Measurements from ENCODE around the gene PHLDB1.

Gene PHLDB1

DNA sequence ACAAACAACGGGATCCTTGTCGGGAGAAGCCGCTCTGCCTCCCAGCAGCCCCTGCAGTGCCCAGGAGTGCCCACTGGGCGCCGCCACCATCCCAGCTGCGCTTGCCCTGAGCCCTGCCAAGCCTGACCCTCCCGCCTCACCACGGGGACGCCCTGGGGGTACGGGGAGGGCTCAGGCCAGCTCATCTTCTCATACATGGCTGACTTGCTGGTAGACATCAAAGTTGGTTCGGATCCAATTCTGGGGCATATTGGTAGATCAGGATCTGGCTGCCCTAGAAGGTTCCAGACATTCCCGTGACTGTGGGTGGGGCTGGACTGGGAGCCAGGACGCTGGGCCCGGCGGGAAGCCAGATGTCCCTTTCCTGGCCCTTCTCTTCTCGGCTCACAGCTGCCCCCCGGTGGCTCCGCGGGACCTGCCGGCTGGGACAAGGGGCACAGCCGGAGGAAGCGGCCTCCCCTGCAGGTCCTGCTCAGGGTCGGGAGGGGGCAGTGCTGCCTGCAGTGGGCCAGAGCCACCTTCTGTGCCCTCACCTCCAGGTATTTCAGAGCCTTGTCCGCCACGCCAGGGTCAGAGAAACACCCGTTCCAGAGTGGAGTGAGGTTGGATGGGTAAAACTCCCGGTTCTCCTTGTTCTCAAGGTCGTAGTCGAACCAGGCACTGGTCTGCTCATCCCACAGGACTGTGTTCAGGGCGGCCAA, 82.6 kb downstream of the PHLDB1 start:
- peak; percentile 92 for DNase-seq

DNA sequence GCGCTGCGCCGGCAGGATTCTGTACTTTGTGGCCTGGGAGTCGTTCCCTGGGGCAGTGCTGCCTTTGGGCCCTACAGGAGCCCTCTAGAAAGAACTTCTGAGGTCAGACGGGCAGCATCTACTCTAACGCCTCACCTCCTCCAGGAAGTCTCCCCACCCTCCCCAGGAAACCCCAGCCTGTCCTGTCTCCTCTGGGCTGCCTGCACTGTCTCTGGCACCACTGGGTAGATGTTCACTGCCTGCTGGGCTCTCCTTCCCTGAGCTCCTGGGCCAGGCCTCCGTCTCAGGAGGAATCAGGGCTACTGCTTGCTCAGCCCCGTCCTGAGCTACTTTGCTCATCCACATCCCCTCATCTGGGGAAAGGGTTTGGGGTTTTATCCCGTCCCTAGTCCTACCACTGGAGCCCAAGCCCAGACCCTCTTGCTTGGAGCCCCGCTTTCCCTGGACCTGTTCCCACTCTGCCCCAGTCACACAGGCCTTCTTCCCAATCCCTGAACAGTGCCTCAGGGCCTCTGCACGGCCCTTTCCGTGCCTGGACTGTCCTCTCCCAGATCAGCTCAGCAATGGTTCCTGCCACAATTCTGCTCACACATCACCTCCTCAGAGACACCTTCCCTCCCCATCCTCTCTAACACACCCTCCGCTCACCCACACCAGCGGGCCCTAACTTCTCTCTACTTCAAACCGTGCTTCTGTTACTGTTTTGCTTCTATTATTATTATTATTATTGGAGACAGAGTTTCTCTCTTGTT, 83.3 kb downstream of the PHLDB1 start:
- DNase-seq: no peak

DNA sequence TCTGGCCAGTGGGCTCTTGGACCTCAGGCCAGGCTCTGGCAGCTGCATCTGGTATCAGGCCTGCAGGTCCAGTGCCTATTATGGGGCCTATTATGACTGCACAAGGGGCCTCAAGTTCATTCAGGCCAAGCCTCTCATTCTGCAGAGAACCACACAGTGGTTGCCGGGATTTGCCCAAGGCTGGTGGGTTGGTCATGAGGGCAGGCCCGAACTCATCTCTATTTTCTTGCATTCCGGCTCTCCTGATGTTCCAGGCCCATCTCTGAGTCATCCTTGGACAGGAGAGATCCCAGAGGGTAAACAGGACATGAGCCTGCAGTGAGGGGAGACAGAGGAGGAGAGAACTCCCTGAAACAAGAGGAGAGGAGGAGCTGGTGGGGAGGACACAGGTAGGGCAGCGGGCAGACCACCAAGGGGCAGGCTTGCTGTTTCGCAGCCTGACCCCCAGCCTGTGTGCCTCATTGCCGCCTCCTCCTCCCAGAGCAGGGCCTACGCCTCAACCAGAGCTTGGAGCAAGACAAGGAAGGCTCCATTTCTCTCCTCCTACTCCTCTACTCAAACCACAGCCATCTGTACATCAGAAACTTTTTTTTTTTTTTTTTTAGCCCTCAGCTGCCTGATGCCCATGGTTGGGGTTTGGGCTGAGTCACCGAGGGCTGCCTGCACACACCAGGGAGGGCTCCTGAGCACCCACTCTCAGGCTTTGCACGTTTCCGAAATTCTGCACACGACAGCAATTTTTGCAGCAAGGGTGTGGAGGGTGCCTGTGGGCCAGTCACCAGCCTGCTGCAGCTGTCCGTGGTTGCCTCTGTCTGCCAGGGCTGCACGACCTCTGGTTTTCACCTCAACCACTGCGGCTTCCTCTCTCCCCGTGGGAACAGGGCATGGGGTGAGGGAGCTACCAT, 84.8 kb downstream of the PHLDB1 start:
- DNase-seq: no peak

DNA sequence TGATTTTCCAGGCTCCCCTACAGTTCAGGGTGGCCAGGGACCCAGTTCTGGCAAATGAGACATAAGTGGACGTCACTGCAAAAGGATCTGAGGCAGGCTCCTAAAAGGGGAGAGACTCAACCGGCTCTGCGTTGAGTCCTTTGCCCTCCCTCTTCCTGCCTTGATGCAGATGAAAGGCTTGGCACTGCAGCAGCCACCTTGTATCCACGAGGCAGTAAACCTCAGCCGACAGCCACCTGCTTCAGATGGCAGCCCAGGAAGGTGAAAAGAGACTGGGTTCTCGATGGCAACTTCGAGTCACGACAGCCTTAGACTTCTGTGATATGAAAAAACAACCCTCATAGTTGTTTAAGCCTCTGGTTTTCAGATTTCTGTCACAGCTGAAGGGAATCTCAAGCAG, 86.8 kb downstream of the PHLDB1 start:
- DNase-seq: no peak

DNA sequence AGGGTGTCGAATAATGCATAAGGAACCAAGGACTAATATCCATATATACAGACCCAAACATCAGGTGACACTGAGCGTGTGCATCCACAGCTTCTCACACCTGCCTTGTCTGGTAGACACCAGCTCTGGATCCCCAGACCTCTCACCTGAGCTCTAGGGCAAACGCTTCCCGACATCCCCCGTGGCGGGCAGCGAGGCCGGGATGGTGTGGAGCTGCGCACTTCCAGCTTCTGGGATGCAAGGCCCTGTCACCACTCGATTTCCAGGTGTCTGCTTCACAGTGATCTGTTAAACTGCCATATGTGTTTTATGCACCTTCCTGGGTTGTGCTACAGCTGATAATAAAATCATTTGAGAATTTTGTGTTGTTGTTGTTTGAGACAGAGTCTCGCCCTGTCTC, 87.4 kb downstream of the PHLDB1 start:
- DNase-seq: no peak

DNA sequence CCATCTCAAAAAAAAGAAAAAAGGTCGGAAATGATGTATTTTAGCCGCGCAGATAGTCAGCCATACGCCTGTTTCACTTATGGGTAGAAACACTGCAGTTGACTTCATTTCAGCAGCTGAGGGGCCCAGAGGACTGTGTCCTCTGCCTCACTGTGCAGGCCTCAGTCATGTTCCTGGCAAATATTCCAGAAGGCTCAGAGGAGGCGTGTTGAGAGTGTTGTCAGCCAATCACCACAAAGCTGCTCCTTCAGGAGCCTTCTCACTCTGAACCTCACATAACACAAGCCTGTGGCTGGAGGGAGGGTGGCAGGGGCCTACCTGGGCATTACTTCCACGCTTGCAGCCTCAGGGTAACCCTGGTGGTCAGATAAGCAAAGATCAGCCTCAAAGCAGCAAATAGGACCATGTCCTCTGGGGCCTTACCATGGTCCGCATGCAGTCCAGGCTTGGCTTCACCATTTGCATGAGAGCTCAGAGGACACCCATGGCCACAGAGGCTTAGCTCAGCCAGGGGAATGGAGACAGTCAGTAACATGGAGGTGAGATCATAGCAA, 89.3 kb downstream of the PHLDB1 start:
- DNase-seq: no peak

DNA sequence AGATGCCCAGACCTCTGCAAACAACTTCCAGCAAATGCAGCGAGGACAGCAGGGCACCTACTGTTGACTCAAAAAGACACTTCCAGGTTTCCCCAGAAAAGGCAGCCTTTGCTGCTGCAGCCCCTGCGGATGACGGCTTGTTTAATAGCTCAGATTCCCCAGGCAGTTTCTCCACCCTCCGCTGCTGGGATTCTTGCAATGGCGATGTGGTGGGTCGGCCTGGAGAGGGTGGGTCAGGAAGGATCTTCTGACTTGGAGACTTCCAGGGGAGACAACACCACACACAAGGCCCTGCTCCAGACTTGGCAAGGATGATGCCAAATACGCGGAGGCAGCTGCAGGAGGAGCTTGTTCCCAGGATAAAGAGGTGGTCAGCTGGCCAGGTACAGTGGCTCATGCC, 89.9 kb downstream of the PHLDB1 start:
- no peak for DNase-seq

DNA sequence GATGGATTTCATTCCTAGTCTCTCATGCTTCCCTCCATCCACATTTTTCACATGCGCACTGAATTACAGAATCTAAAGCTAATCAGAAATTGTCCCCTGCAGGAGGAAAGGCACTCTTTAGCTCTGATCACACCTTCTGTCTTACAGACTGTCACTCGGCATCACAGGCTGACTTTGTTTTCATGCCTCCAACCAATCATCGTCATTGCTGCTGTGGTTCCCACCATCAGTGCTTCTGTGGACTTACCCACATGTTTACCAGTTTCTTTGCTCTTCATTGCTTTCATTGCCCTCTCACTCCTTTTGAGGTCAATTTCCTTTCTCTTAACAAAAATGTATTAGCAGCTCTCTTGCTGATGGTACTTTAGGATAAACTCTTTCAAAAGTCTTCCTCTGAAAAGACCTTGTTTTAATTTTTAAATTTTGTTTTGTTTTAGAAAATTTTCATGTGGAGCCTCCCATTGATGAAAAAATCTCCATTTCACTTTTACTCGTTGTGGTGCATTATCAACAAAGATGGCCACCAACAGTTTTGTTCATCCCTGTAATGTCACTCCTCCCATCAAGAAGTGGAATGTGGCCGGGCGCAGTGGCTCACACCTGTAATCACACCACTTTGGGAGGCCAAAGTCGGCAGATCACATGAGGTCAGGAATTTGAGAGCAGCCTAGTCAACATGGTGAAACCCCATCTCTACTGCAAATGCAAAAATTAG, 92.2 kb downstream of the PHLDB1 start:
- DNase-seq: no peak

DNA sequence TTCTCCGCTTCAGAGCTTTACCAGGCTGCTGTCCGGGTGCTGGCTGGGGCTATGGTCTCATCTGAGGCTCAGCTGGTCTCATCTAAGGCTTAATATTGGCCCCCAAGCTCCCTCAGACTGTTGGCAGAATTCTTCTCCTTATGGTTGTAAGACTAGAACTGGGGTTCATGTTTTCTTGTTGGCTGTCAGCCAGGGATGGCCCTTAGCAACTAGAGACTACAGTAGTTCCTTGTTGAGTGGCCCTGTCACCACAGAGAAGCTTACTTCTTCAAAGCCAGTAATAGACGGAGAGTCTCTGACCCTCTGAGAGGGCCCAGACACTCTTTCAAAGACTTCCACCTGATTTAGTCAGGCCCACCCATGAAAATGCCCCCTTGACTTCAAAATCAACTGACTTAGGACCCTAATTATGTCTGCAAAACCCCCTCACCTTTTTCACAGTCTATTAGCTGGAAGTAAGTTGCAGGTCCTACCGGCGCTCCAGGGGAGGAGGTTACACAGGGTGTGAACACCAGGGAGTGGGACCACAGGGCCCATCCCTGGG, 96.2 kb downstream of the PHLDB1 start:
- no peak for DNase-seq

DNA sequence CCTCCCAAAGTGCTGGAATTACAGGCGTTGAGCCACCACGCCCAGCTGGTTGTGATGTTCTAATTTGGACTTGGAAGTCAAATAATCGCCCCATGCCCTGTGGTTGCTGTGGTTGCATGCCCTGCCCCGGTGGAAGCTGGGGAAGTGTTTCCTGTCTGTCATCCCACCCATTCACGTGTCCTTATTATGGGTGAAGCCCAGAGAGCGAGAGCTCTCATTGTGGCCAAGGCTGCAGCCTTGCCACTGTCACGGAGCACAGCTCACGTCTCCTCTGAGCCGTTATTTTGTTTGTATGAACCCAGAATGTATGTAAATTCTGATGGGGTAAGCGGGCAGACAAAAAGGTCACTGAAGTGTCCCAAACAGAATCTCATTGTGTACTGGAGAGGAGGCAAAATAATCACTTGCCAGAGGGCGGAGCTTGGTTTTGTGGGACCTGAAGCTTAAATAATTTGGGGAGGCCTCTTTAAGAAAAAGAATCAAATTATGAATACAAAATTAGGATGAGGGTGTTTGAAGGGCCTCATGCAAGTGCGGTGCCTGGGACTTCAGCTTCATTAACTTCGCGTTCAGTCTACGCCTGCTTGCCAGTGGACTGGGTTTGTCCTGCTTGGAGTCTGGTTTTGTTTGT, 97.8 kb downstream of the PHLDB1 start:
- no peak for DNase-seq

DNA sequence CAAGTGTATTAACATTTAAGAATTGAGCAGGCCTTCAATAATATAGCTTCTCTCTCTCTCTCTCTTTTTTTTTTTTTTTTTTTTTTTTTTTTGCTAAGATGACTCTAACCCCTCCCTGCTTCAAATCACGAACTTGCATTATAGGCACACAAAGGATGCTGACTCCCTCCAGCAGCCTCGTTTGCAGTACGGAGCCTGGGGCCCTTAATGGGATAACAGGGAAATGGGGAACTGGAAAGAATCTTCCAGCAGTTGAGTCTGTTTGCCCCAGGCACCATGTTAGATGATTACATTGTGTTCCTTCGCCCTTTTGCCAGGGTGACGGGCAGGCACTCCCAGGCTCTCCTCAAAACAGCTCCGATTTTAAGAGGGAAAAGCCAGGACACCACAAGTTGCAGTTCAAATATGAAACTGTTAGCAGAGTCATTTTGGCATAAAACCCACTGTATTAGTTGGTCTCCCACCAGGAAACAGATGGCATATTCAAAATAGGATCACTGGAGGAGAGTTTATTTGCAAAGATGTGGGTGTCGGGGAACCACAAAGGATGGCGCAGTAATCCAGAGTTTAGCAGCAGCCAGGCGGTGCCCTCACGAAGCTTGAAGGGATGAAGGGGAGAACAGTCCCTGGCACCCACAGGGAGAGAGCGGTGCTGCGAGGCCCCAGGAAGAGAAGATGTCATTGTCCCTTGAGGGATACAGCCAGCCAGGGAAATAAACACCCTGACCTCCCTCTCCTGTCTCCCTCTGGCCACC, 98.6 kb downstream of the PHLDB1 start:
- DNase-seq: no peak

DNA sequence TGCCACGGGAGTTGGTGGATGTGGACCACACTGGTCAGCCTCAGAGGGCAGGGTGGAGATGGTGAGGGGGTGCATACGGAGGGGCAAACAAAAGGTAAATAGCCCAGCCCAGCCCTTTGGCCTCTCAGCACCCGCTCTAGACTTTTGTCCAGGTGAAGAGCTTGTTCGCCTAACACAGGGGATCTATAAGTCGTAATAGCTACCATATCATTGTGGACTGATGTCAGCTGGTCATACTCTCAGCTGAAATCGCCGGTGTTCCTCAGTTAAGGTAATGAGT, 99.1 kb downstream of the PHLDB1 start:
- DNase-seq: no peak
